Measurements from ENCODE around the gene SYNGR1. TPM values are rescaled to one million over a fixed set of nuclear protein-coding genes. Genes with fewer than 3 reads are reported as not detected.
"Not testable (repeated sequence)": the region's sequence is repeated elsewhere in the genome, so short reads cannot be mapped to it uniquely, and the experiment has no call there.

The SYNGR1 gene
- total RNA-seq, 8 experiments from 2014 or later = 7.7 to 26.6 (median 18.5) TPM

DNA sequence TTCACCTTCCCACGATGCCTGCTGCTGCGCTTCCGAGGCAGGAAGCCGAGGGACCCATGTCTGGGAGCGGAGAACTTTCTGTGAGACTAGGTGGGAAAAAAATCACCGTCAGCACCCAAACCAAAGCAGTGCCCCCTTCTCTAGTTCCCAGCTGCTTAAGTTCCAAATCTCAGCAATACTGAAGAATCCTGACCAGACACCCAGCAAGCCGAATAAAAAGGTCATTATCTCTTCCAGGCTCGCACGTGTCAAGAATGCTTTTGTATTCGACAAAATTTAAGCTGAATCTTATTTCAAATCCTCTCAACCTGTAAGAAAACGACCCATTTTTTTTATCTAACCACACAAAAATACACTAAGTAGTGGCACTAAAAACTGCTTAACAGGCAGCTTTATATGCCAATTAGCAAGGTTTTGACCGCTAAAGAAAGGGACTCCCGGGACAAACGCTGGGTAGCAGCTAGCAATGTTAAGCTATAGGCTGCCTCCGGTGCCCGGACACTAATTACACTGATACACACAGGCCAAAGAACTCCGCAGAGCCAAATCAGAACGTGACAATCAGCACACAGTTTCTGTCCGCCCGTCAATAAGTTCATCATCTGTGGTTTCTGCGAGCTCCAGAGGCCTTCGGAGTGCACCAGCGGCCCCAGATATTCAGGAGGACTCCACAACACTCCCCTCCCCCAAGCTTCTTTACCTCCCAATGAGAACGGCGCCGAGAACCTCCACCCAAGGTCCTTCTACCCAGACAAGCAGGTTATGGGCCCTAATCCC is 31.1 kb upstream of the SYNGR1 start:
- Histone ChIP-seq H3K27ac (peak overlapping the region; percentile 61 to 98), H3K4me3 (peak overlapping the region; percentile 45 to 93 (median 78)), H3K4me1 (replicated peaks in 1 of 2) (peaks cover 25 to 32% of the 10 kb centered on the region in 2 donors)
- ATAC-seq (replicated peaks in 6 of 8) = peak in 2 of 8 experiments; percentile 0
- 0 to 1% (median 0%) methylated on average over 1 to 14 of the region's 26 CpGs; no CpG with 5 or more reads in 2 of the 10 experiments for WGBS, 10 experiments
- in situ Hi-C loops (cut with MboI; ENCODE audit: low pct_unique_long_range_greater_than_20kb in 2 of 9, low sequenced_read_pairs in 9 of 9, unreplicated experiment in 9 of 9) = loop anchor here in 6 of 9 experiments (10.0 to 25.0 kb wide), 3 partner anchors 94 to 156 kb away; partner anchors contain the start of gene CBX7 (in 2 of the 6)

DNA sequence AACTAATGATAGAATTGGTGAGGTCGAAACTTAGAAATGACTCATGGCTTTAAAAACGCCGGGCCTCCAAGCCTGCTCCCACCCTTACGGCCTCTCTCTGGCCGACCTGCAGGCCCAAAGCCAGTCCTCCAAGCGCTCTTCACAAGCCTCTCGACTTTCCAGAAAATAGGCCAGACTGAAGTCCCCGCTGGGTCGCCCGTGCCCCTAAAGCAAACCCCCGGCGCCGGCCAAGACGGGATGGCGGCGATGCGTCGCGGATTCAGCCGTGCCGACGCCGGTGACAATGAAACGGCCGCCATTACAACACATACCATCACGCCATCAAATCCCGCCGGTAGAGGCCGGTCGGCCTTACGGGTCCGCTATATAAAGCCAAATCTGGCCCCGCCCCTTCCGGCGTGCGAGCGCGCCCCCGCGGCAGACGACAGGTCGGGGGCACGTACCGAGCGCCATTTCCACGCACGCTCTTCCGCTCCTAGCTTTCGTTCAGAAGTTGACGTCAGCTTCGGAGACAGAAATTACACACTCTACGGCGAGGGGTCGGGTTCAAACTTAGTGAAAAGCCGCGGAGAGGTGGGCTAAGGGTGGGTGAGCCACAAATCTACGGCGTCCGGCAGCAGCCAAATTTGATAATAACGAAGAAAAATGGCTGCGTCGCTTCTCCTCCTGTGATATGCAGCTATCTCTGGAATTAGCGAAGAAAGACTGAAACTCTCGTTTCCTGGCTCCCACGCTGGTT is 30.3 kb upstream of the SYNGR1 start, which contains the start of gene RPL3:
TSS of gene RPL3 (minus strand) at position 340 of the 739 bp plus-strand sequence. CDS start at position 314, 26 bp downstream.
- WGBS, 10 experiments = 0 to 2% (median 0%) methylated on average over 3 to 28 of the region's 65 CpGs; no CpG with 5 or more reads in 1 of the 10 experiments
- in situ Hi-C loops (cut with MboI; ENCODE audit: low pct_unique_long_range_greater_than_20kb in 2 of 9, low sequenced_read_pairs in 9 of 9, unreplicated experiment in 9 of 9) = loop anchor here in 6 of 9 experiments (10.0 to 25.0 kb wide), 3 partner anchors 93 to 157 kb away; partner anchors contain the start of gene CBX7 (in 2 of the 6)
- peak; percentile 58 to 89 (median 80) for ATAC-seq (replicated peaks in 6 of 8)

DNA sequence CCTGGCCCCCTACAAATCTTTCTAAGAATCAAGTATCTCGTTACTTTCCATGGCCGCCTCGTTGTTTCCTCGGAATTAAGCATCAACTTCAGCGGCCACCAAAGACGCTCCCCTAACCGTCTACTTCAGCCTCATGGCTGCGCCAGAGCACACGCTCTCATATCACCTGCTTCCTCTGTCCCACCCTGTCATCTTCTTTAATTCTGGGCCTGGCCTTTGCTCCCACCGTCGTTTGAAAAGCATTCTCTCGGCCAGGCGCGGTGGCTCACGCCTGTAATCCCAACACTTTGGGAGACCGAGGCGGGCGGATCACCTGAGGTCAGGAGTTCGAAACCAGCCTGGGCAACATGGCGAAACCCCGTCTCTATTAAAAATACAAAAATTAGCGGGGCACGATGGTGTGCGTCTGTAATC is 29.2 kb upstream of the SYNGR1 start:
- Histone ChIP-seq H3K4me3 (peak overlapping the region; percentile 45 to 93 (median 78)), H3K27ac (peak overlapping the region; percentile 96 to 98), H3K4me1 (replicated peaks in 1 of 2) (peaks cover 25 to 30% of the 10 kb centered on the region in 2 donors)
- WGBS, 10 experiments = 80 to 100% (median 90%) methylated on average over 1 to 20 of the region's 24 CpGs; no CpG with 5 or more reads in 3 of the 10 experiments
- in situ Hi-C loops (cut with MboI; ENCODE audit: low pct_unique_long_range_greater_than_20kb in 2 of 9, low sequenced_read_pairs in 9 of 9, unreplicated experiment in 9 of 9) = loop anchor here in 3 of 9 experiments (25.0 kb wide), 2 partner anchors 92 to 158 kb away; partner anchors contain the start of gene CBX7 (in 2 of the 3)
- not testable (repeated sequence) for ATAC-seq (replicated peaks in 6 of 8)

More for the DNA sequence above, 30.3 kb upstream of the SYNGR1 start, which contains the start of gene RPL3:
- H3K4me3 ChIP-seq = peak within 1 kb of the TSS; percentile 45 to 93 (median 78)
- H3K4me1 ChIP-seq (replicated peaks in 1 of 2) = peaks cover 25 to 32% of the 10 kb centered on the region in 2 donors
- peak within 1 kb of the TSS; percentile 96 to 98 for H3K27ac ChIP-seq

DNA sequence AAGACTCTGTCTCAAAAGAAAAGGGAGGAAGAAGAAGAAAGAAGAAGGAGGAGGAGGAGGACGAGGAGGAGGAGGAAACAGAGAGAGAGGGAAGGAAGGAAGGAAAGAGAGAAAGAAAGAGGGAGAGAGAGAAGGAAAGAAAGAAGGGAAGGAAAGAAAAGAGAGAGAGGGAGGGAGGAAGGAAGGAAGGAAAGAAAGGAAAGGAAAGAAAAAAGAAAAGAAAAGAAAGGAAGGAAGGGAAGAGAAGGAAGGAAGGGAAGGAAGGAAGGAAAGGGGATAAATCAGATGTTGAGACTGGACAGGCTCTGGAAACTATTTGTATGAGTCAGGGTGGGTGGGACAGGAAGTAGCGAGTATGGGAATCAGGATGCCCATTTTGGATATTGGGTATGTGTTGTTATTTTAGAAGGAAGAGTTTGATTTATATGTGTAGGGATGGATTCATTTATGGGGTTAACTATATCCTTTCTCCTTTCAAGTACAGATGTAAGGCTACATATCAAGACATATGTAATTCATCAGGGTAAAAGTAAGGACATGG is 24.3 kb upstream of the SYNGR1 start:
- ATAC-seq (replicated peaks in 6 of 8) = peak in 2 of 8 experiments; percentile 65 to 72
- Histone ChIP-seq H3K4me3 (no peak overlapping the region), H3K27ac (no peak overlapping the region), H3K4me1 (replicated peaks in 1 of 2) (peaks cover 2% of the 10 kb centered on the region in 2 donors)
- in situ Hi-C loops (cut with MboI; ENCODE audit: low pct_unique_long_range_greater_than_20kb in 2 of 9, low sequenced_read_pairs in 9 of 9, unreplicated experiment in 9 of 9) = loop anchor here in 2 of 9 experiments (25.0 kb wide), 1 partner anchor 187 kb away; the partner anchor contains the start of genes ATF4 (in 2 of the 2) and MIEF1 (in 2 of the 2)
- WGBS, 10 experiments = 0 to 100% (median 49%) methylated on average over 1 to 2 of the region's 2 CpGs; no CpG with 5 or more reads in 3 of the 10 experiments

DNA sequence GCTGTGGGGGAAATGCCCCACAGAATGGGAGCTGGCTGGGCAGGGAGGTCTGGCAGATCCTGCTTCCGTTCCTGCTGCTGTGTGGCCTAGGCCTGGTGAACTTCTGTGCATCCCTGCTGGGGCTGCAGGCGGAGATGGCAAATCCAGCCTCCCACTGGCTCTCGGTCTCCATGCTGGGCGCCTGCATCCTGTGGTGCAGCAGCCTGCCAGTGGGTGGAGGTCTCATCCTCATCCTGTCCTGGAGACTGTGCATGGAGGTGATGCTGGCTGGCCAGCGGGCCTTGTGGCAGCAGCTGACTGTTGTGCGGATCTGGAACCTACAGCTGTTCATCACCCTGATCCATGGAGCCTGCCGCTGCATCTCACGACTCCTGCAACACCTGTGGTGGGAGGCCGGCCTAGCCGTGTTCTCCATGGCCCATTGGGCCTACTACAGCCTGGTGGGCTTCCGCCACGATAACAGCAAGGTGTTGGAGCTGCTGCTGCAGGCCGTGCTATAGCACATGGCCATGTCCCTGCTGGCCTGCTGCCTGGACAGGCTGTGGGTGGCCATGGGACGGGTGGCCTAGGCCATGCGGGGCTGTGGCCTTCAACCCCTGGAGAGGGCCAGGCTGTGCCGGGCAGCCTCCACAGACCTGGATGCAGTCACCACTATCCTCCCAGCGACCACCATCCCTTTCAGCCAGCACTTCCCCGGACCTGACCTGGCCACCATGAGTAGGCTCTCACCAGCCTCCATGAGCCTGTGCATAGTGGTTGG is 21.6 kb upstream of the SYNGR1 start:
- WGBS, 10 experiments = 83 to 100% (median 88%) methylated on average over 1 to 6 of the region's 18 CpGs; no CpG with 5 or more reads in 3 of the 10 experiments
- no peak overlapping the region for H3K4me3 ChIP-seq
- peak in 5 of 8 experiments; percentile 15 to 35 (median 34) for ATAC-seq (replicated peaks in 6 of 8)
- in situ Hi-C loops (cut with MboI; ENCODE audit: low pct_unique_long_range_greater_than_20kb in 2 of 9, low sequenced_read_pairs in 9 of 9, unreplicated experiment in 9 of 9) = loop anchor here in 2 of 9 experiments (25.0 kb wide), 1 partner anchor 184 kb away; the partner anchor contains the start of genes ATF4 (in 2 of the 2) and MIEF1 (in 2 of the 2)
- no peak overlapping the region for H3K27ac ChIP-seq
- peaks cover 0 to 2% of the 10 kb centered on the region in 2 donors for H3K4me1 ChIP-seq (replicated peaks in 1 of 2)

DNA sequence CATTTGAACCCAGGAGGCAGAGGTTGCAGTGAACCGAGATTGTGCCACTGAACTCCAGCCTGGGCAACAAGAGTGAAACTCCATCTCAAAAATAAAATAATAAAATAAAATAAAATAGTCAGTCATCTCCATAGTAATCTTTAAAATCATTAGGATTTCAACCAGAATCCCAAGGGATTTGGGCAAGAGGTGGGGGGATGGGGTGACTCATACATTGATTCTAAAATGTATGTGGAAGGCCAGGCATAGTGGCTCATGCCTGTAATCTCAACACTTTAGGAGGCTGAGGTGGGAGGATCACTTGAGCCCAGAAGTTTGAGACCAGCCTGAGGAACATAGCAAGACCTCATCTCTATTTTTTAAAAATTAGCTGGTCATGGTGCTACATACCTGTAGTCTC is 19.2 kb upstream of the SYNGR1 start:
- in situ Hi-C loops (cut with MboI; ENCODE audit: low pct_unique_long_range_greater_than_20kb in 2 of 9, low sequenced_read_pairs in 9 of 9, unreplicated experiment in 9 of 9) = loop anchor here in 2 of 9 experiments (25.0 kb wide), 1 partner anchor 182 kb away; the partner anchor contains the start of genes ATF4 (in 2 of the 2) and MIEF1 (in 2 of the 2)

DNA sequence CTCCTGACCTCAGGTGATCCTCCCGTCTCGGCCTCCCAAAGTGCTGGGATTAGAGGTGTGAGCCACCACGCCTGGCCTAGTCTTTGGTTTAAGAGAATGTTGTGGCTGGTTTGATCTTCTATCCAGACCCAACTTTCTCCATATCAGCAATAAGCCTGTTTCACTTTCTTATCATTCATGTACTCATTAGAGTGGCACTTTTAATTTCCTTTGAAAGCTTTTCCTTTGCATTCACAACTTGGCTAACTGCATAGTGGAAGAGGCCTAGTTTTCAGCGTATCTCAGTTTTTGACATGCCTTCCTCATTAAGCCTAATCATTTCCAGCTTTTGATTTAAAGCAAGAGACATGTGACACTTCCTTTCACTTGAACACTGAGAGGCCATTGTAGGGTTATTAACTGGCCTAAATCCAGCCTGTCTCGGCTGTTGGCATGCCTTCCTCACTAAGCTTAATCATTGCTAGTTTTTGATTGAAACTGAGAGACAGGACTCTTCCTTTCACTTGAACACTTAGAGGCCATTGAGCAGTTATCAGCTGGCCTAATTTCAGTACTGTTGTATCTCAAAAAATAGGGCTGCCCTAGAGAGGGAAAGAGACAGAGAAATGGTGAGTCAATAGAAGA is 17.2 kb upstream of the SYNGR1 start:
- Histone ChIP-seq H3K4me3 (no peak overlapping the region), H3K27ac (no peak overlapping the region), H3K4me1 (replicated peaks in 1 of 2) (peaks cover 0 to 2% of the 10 kb centered on the region in 2 donors)
- peak in 3 of 8 experiments; percentile 10 to 73 (median 58) for ATAC-seq (replicated peaks in 6 of 8)
- in situ Hi-C loops (cut with MboI; ENCODE audit: low pct_unique_long_range_greater_than_20kb in 2 of 9, low sequenced_read_pairs in 9 of 9, unreplicated experiment in 9 of 9) = loop anchor here in 2 of 9 experiments (25.0 kb wide), 1 partner anchor 180 kb away; the partner anchor contains the start of genes ATF4 (in 2 of the 2) and MIEF1 (in 2 of the 2)
- 28 to 100% (median 49%) methylated on average over 1 to 4 of the region's 5 CpGs; no CpG with 5 or more reads in 3 of the 10 experiments for whole genome bisulfite sequencing, 10 experiments

More for the DNA sequence above, 19.2 kb upstream of the SYNGR1 start:
- not testable (repeated sequence) for H3K4me3 ChIP-seq; ATAC-seq (replicated peaks in 6 of 8); H3K27ac ChIP-seq; H3K4me1 ChIP-seq (replicated peaks in 1 of 2)
- WGBS, 10 experiments = 100% methylated on average over 1 of the region's 1 CpG; no CpG with 5 or more reads in 8 of the 10 experiments

DNA sequence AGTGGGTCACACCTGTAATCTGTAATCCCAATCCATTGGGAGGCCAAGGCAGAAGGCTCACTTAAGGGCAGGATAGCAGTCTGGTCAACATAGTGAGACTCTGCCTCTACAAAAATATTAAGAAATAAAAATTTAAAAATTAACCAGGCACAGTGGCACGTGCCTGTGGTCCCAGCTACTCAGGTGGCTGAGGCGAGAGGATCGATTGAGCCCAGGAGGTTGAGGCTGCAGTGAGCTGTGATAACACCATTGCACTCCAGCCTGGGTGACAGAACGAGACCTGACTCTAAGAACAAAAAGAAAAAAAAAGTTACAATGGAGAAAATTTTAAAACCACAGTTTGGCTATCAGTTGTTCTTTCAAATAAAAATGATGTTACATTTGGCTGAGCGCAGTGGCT is 13.4 kb upstream of the SYNGR1 start:
- no peak for ATAC-seq (replicated peaks in 6 of 8)
- 65 to 100% (median 77%) methylated on average over 2 to 5 of the region's 5 CpGs; no CpG with 5 or more reads in 1 of the 10 experiments for WGBS, 10 experiments
- Histone ChIP-seq H3K27ac (no peak overlapping the region), H3K4me3 (no peak overlapping the region), H3K4me1 (replicated peaks in 1 of 2) (peaks cover 0 to 2% of the 10 kb centered on the region in 2 donors)
- in situ Hi-C loops (cut with MboI; ENCODE audit: low pct_unique_long_range_greater_than_20kb in 2 of 9, low sequenced_read_pairs in 9 of 9, unreplicated experiment in 9 of 9) = loop anchor here in 2 of 9 experiments (25.0 kb wide), 1 partner anchor 176 kb away; the partner anchor contains the start of genes ATF4 (in 2 of the 2) and MIEF1 (in 2 of the 2)

DNA sequence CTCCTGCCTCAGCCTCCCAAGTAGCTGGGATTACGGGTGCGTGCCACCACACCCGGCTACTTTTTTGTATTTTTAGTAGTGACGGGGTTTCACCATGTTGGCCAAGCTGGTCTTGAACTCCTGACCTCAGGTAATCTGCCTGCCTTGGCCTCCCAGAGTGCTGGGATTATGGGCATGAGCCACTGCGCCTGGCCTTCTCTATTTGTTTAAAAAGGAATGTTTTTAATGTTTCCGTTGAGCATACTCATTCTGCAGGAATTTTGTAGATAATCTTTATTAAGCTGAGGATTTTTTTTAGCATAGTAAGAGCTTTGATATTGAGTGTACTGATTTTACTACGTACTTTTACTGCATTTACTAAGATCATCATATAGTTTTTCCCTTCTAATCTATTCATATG is 10.0 kb upstream of the SYNGR1 start:
- ATAC-seq (replicated peaks in 6 of 8) = not testable (repeated sequence)
- in situ Hi-C loops (cut with MboI; ENCODE audit: low pct_unique_long_range_greater_than_20kb in 2 of 9, low sequenced_read_pairs in 9 of 9, unreplicated experiment in 9 of 9) = loop anchor here in 2 of 9 experiments (25.0 kb wide), 1 partner anchor 173 kb away; the partner anchor contains the start of genes ATF4 (in 2 of the 2) and MIEF1 (in 2 of the 2)

DNA sequence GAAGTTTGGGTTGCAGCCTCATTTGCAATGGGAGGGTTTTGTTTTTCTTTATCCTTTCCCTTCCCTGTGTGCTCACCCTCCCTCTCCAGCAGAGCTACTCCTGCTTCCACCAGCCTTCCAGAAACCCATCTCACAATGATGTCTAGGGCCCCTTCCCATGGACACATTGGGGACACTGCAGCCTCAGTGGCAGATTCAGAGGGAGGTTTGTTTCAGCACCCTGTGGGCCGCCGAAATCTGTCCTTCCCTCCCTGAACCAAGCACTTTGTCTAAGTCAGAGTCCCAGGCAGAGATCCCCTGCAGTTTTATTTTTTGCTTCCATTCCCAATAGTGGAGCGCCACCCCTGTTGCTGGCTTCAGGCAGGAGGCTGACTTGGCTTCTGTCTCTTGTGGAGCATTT is 8.6 kb upstream of the SYNGR1 start:
- ATAC-seq (replicated peaks in 6 of 8) = no peak
- in situ Hi-C loops (cut with MboI; ENCODE audit: low pct_unique_long_range_greater_than_20kb in 2 of 9, low sequenced_read_pairs in 9 of 9, unreplicated experiment in 9 of 9) = loop anchor here in 2 of 9 experiments (25.0 kb wide), 1 partner anchor 171 kb away; the partner anchor contains the start of genes ATF4 (in 2 of the 2) and MIEF1 (in 2 of the 2)
- 0 to 100% (median 71%) methylated on average over 1 to 3 of the region's 3 CpGs; no CpG with 5 or more reads in 2 of the 10 experiments for WGBS, 10 experiments

More for the DNA sequence above, 10.0 kb upstream of the SYNGR1 start:
- not testable (repeated sequence) for H3K4me1 ChIP-seq (replicated peaks in 1 of 2); H3K27ac ChIP-seq; H3K4me3 ChIP-seq
- WGBS, 10 experiments = 89 to 100% (median 94%) methylated on average over 1 to 7 of the region's 7 CpGs; no CpG with 5 or more reads in 2 of the 10 experiments

More for the DNA sequence above, 8.6 kb upstream of the SYNGR1 start:
- no peak overlapping the region for H3K4me3 ChIP-seq
- H3K27ac ChIP-seq = no peak overlapping the region
- H3K4me1 ChIP-seq (replicated peaks in 1 of 2) = peaks cover 0 to 2% of the 10 kb centered on the region in 2 donors

All from motor neuron (in vitro differentiated cells).